HG03354 (cell line): ENCODE measurements around the gene GOSR1.
"Not testable (repeated sequence)": the region's sequence is repeated elsewhere in the genome, so short reads cannot be mapped to it uniquely, and the experiment has no call there.

Experiments
- ATAC-seq: cut with Tn5 transposase; IDR thresholded peaks from one replicate; pipeline ENCODE4 v1.9.1; 2021; ENCODE audit warnings: mild to moderate bottlenecking; ENCODE audit not compliant: unreplicated experiment, poor library complexity, severe bottlenecking

GOSR1 gene

DNA sequence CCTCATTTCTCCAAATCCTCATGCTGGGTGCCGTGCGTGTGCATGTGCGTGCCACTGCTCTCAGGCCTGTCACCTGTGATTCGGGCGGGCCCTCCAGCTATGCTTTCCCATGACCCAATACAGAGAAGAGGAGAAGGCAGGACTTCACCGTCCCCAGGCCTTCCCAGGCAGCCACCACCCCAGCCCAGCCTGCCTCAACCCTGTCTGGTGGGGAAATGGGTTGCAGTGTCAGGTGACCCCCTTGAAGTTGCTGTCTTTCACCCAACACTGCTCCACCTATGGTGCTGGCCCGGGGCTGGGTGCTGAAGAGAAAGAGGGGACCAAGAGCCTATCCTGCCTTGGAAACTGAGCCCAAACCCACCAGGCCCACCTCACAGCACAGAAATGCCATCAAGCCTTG lies 94.7 kb downstream of the GOSR1 start:
- no peak for ATAC-seq

DNA sequence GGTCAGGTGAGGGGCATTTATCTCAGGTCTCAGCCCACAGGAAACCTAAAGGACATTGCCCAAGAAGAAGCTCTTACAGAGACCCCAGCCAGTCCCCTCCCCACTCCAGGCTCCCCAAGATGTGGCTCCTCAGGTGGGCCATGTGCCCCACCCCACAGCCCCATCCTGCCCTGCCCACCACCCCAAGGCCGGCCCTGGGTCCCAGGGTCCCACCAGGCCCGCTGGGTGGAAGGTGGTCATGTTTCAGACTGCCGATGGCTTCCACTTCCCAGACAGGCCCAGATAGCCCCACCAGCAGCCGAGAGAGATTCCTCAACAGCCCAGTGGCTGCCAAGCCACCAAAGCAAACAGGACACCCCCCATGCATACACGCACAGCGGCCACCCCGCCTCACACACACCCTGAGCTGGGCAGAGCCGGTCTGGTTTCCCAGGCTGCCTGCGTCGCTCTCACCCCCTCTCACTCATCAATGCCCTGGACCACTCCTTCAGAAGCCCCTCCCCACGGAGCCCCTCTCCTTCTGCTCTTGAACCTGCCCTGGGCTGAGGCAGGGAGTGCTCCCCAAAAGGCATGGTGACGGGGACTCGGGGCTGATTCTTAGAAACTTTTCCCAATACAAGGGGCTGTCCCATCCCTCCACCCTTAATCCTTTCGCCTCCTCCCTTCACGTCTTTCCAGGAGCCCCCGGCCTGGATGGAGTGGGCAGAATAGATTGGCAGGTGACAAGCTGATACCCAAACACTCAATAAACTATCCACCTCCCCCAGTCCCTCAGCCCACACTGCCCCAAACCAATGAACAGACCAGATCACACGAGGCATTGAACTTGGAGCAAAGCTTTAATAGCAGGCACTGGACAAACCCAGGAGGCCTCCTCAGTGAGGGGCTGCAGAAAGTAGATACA lies 95.7 kb downstream of the GOSR1 start:
- ATAC-seq: not testable (repeated sequence)

DNA sequence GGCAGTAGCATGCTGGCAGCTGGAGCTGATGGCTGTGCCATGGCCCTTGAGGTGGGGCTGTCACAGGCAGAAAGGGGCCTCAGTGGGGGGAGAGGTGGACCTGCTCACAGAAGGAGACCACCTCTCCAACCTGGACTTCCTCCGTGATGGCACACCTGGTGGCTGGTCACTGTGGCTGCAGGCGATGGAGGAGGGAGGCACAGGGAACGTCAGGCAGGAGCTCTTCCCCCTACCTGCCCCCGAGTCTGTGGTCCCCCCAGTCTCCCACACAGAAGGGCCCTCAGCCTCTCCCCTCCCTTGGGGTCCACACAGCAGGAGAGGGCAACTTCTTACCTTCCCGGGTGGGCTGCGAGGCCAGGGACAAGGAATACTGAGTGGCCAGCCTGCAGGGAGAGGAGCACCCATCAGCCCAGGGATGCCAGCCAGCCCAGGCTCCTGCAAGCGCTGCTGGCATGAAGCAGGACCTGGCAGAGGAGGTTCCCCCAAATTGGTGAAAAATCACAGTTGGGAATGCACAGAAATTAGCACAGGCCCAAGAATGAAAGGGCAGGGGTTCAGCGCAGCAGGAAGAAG lies 96.5 kb downstream of the GOSR1 start:
- no peak for ATAC-seq

DNA sequence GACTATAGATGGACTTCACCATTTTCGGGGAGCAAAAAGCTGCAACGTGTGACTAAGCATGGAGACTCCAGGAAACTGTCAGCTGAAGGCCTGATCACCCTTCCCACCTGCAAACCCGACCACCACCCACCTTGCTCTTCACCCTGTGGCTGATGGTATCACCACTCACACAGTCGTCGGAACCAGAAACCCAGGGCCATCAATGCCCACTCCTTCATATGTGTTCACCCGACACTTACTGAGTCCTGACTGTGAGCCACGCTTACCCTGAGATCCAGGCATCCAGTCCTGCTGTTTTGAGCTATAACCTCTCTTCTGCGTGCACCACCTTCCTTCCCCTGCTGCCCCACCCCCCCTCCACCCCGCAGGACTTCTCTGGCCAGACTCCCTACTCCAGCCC lies 97.1 kb downstream of the GOSR1 start:
- not testable (repeated sequence) for ATAC-seq

DNA sequence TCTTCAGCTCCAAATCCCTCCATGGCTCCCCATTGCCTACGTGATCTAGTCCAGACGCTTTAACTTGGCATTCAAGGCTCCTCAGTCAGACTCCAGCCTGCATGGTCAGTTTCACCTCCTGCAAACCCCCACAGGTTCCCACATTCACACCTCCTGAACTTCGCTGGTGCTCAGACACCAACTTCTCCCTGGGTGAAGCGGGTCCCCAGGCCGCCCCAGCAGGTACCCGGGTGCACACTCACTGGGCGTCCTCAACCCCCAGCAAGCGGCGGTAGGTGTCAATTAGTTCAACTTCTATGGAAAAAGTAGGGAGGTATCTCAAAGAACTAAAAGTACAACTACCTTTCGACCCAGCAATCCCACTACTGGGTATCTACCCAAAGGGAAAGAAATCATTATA lies 97.6 kb downstream of the GOSR1 start:
- ATAC-seq: not testable (repeated sequence)

DNA sequence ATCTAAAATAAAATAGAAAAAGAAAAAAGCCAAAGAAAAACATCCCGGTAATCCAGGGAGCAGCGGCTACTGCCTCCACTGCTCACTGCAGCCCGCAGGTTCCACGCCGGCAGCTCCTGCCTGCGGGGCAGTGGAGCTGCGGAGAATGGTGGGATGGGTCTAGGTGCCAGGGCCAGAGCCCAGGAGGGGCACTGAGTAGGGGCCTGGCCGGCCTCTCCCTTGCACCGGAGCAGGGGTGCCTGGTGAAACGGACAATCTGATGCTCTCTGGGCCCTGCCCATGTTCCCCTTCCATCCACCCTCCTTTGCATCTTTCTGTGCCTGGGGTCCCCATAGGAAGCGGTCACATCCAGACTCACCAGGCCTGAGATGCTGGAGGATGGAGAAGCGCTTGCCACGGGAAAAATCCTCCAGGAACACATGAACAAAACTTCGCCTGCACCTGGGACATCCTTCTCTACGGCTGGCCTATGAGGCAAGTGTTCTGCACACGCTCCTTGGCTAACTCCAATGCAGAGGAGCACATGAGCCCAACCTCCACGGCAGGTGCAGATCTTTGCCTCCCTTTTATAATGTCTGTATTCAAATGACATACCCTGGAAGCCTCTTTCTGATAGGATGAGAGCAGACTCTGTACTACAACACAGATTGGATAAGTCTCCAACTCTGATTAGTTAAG lies 98.6 kb downstream of the GOSR1 start:
- ATAC-seq: not testable (repeated sequence)

DNA sequence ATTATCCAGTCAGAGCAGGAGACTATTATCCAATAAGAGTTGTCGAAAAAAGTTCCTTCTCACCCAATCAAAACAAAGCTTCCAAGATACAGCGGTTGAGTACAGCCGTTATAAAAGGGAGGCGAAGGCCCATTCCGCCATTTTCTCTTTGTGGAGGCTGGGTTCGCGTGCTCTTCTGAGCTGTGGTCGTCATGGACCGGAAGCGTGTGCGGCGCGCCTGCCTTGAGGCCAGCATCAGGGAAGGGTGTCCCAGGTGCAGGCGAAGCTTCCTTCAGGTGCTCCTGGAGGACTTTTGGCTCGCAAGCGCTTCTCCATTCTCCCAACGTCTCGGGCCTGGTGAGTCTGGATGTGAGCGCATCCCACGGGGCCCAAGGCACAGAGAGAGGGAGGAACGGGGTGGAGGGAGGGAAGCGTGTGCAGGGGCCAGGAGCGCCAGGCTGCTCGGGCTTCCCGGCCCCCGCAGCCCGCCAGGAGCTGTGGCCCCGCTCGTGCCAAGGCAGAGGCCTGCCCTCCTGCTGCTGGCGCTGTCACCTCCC lies 99.2 kb downstream of the GOSR1 start:
- no peak for ATAC-seq
